ENCODE data around the gene SLC30A4. TPM values are rescaled to one million over a fixed set of nuclear protein-coding genes. Genes with fewer than 3 reads are reported as not detected.

Gene SLC30A4
- total and polyA plus RNA-seq, 2 experiments from 2014 or later = 6.4 to 6.5 TPM

DNA sequence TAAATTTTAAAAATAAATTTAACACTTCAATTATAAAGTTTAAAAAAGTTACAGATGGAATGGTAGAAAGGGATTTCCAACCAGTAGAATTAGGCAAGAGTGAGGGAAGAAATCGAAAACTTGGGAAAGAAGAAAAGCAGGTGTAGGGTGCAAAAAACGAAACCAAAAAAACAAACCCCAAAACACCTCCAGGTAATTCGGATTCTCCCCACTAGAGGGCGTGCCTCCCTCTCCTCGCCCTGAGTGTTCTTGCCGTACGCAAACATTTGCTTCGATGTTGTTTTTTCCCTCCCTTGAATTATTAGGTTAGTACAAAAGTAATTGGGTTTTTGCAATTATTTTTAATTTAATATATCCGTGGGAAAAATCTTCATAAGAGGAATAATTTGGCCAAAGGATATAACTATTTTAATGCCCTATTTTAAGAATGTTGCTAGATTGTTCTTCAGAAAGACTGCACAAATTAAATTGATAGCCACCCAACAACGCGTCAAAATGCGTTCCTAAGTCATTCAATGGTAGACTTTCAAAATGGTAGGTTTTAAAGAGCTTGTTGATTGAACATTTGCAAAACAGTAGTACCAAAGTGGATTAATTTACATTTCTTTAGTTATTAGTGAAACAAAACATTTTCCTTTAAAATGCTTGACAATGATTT lies 63.7 kb downstream of the SLC30A4 start:
- Histone ChIP-seq H3K27me3 (replicated peaks; ENCODE audit: insufficient read depth) (no peaks in the 10 kb centered on the region), H3F3A (ENCODE audit: insufficient read depth) (peaks cover 23% of the 10 kb centered on the region), H3K4me3 (peak overlapping the region; percentile 70), H3K9me2 (ENCODE audit: insufficient read depth) (no peaks in the 10 kb centered on the region), H2AFZ (peak overlapping the region; percentile 87), H4K20me1 (ENCODE audit: insufficient read depth) (no peaks in the 10 kb centered on the region), H3K4me1 (ENCODE audit: insufficient read depth) (peaks cover 32% of the 10 kb centered on the region), H3K79me2 (ENCODE audit: insufficient read depth) (no peaks in the 10 kb centered on the region), H3K9ac (peak overlapping the region; percentile 70), H3K36me3 (ENCODE audit: low read depth) (no peaks in the 10 kb centered on the region), H3K9me3 (ENCODE audit: low read depth) (no peaks in the 10 kb centered on the region), H3K4me2 (ENCODE audit: unreplicated experiment) (peak overlapping the region; percentile 99), H3K27ac (no peak overlapping the region)
- TF ChIP-seq EZH2 (IDR thresholded peaks at IDR 0.05; ENCODE audit: insufficient read depth, poor library complexity, severe bottlenecking) (no peak), EZH2phosphoT487 (IDR thresholded peaks at IDR 0.05; ENCODE audit: insufficient read depth, low read depth) (no peak)
- WGBS, 2 experiments (ENCODE audit: low coverage in 1 of 2, low lambda C conversion rate in 2 of 2, missing lambda C conversion rate in 2 of 2) = 18 to 19% methylated on average over 12 of the region's 12 CpGs
- DNase-seq = peak; percentile 60
- in situ Hi-C loops (cut with MboI) = loop anchor here (5.0 kb wide), 1 partner anchor 153 kb away; no protein-coding TSS in a partner anchor

- TF ChIP-seq EZH2phosphoT487 (IDR thresholded peaks at IDR 0.05; ENCODE audit: insufficient read depth, low read depth) = no peak
- no peak for TF ChIP-seq EZH2 (IDR thresholded peaks at IDR 0.05; ENCODE audit: insufficient read depth, poor library complexity, severe bottlenecking)
- Histone ChIP-seq H3K27me3 (replicated peaks; ENCODE audit: insufficient read depth) (no peaks in the 10 kb centered on the region), H3K9me2 (ENCODE audit: insufficient read depth) (no peaks in the 10 kb centered on the region), H3F3A (ENCODE audit: insufficient read depth) (peaks cover 23% of the 10 kb centered on the region), H3K4me2 (ENCODE audit: unreplicated experiment) (peak overlapping the region; percentile 99), H3K9me3 (ENCODE audit: low read depth) (no peaks in the 10 kb centered on the region), H3K9ac (peak overlapping the region; percentile 70), H4K20me1 (ENCODE audit: insufficient read depth) (no peaks in the 10 kb centered on the region), H3K4me3 (peak overlapping the region; percentile 70), H3K79me2 (ENCODE audit: insufficient read depth) (no peaks in the 10 kb centered on the region), H3K4me1 (ENCODE audit: insufficient read depth) (peaks cover 32% of the 10 kb centered on the region), H3K27ac (peak overlapping the region; percentile 98), H2AFZ (peak overlapping the region; percentile 87), H3K36me3 (ENCODE audit: low read depth) (no peaks in the 10 kb centered on the region)
- DNase-seq = peak; percentile 77
- 1% methylated on average over 17 of the region's 17 CpGs for WGBS, 2 experiments (ENCODE audit: low coverage in 1 of 2, low lambda C conversion rate in 2 of 2, missing lambda C conversion rate in 2 of 2)
- in situ Hi-C loops (cut with MboI) = loop anchor here (5.0 kb wide), 1 partner anchor 154 kb away; no protein-coding TSS in a partner anchor
These were observed 64.7 kb downstream of the SLC30A4 start for GRCh38 chr15:45457641-45458539.

GRCh38 chr15:45457220-45457619 lies 65.3 kb downstream of the SLC30A4 start:
- H3K36me3 ChIP-seq (ENCODE audit: low read depth) = no peaks in the 10 kb centered on the region
- no peaks in the 10 kb centered on the region for H3K9me2 ChIP-seq (ENCODE audit: insufficient read depth)
- peak; percentile 36 for DNase-seq
- H2AFZ ChIP-seq = peak overlapping the region; percentile 87; the same call in 1 of the 2 replicates
- no peaks in the 10 kb centered on the region for H3K79me2 ChIP-seq (ENCODE audit: insufficient read depth)
- peak overlapping the region; percentile 81 for H3K9ac ChIP-seq
- H3K4me3 ChIP-seq = peak overlapping the region; percentile 70; the same call in 1 of the 2 replicates
- peaks cover 23% of the 10 kb centered on the region for H3F3A ChIP-seq (ENCODE audit: insufficient read depth)
- H3K9me3 ChIP-seq (ENCODE audit: low read depth) = no peaks in the 10 kb centered on the region
- TF ChIP-seq EZH2phosphoT487 (IDR thresholded peaks at IDR 0.05; ENCODE audit: insufficient read depth, low read depth) (no peak), EZH2 (IDR thresholded peaks at IDR 0.05; ENCODE audit: insufficient read depth, poor library complexity, severe bottlenecking) (no peak)
- peak overlapping the region; percentile 98 for H3K27ac ChIP-seq
- peaks cover 32% of the 10 kb centered on the region for H3K4me1 ChIP-seq (ENCODE audit: insufficient read depth)
- H3K27me3 ChIP-seq (replicated peaks; ENCODE audit: insufficient read depth) = no peaks in the 10 kb centered on the region
- peak overlapping the region; percentile 80 for H3K4me2 ChIP-seq (ENCODE audit: unreplicated experiment)
- WGBS, 2 experiments (ENCODE audit: low coverage in 1 of 2, low lambda C conversion rate in 2 of 2, missing lambda C conversion rate in 2 of 2) = 33 to 50% methylated on average over 5 of the region's 5 CpGs
- no peaks in the 10 kb centered on the region for H4K20me1 ChIP-seq (ENCODE audit: insufficient read depth)
- in situ Hi-C loops (cut with MboI) = loop anchor here (5.0 kb wide), 1 partner anchor 155 kb away; no protein-coding TSS in a partner anchor
